GM19238 (cell line): ENCODE results near the gene AP3M1.
"Not testable (repeated sequence)": the region's sequence is repeated elsewhere in the genome, so short reads cannot be mapped to it uniquely, and the experiment has no call there.

Experiments
- DNase-seq: peaks from one replicate; pipeline ENCODE4 v3.0.0; 2011; ENCODE audit warnings: low spot score; ENCODE audit not compliant: insufficient read length

Gene AP3M1

DNA sequence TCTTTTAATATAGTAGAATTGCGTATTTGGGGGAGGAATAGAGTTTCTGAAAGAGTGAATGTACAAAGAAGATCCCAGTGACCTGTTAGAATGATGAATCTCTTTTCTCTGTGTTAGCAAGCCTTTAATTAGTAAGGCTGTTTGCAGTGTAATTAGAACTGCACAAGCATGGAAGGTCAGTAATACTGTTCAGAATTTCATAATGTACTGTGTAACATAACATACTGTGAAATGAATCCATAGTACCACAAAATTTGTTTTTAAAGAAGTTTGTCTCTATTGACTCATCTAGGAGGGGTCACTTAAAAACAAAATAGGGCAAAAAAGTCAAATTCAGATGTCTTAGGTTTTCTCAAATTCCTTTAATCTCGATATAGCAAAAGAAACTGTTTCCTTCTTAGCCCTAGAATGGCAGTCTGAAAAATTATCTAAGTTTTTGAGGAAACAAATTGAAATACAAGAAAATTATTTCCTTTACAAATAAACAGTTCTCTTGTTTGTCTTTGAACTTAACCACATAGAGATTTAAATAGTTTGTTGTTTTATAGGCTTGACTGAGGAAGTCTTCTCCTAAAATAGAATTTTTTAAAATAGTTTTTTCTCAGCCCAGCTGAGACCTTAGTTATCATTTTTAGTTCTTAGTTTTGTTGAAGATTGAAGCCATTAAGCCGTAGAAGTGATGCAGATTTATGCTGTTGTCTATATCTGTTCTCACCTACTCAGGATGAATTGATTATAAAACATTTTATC is 12.9 kb upstream of the AP3M1 start:
- DNase-seq = no peak

DNA sequence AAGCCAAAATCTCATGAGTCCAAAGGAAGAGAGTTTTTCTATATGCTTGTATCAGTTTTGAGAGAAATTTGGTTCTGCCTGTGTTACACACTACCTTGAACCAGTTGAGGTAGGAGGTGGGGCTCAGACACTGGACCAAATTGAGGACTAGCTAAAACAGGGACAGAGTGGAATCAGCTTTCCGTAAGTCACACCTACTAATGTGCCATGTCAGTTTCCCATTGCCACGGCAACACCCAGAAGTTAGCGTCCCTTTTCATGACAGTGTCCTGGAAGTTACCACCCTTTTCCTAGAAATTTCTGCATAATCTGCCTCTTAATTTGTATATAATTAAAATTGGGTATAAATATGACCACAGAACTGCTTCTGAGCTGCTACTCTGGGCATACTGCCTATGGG is 9.4 kb upstream of the AP3M1 start:
- DNase-seq = no peak

GRCh38 chr10:74156919-74157289 is 6.3 kb upstream of the AP3M1 start:
- peak; percentile 35 for DNase-seq

GRCh38 chr10:74153676-74154075 is 3.0 kb upstream of the AP3M1 start:
- no peak for DNase-seq

- no peak for DNase-seq
These were observed 2.5 kb upstream of the AP3M1 start for GRCh38 chr10:74153123-74153522.

DNA sequence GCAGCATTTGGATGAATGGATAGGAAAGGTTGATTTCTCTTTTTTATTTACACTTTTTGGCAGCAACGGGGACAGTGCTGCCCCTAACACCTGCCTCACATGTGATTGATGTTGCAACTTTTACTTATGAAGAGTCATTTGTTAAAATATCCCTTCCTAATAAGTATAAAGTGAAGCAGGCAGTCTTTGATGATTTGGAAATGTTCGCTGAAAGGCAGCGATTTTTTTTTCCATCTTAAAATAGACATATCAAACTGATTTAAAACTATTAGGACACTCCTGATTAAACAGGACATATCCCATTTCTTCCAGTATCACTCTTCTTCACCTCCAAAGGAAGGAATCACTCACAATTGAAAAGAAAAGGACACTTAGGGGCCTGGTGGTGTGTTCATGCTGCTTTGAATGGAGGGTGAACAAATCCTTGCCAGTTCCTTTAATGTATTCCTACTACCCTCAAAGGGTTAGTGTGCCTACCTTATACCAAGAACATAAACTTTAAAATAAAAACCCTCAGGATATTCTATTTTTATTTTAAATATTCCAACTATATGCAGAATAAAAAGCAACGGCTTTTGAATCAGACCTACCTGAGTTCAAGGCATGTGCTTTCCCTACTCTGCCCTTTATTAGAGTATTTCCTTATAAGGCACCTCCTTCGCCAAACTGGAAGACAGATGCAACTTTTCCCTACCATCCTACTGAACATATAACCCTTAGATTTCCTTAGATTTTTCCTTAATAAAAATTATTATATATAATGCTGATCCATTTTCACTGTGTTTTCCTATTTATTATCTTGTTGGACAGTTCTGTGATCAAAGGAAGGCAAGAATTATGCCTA is 1.5 kb upstream of the AP3M1 start:
- no peak for DNase-seq

DNA sequence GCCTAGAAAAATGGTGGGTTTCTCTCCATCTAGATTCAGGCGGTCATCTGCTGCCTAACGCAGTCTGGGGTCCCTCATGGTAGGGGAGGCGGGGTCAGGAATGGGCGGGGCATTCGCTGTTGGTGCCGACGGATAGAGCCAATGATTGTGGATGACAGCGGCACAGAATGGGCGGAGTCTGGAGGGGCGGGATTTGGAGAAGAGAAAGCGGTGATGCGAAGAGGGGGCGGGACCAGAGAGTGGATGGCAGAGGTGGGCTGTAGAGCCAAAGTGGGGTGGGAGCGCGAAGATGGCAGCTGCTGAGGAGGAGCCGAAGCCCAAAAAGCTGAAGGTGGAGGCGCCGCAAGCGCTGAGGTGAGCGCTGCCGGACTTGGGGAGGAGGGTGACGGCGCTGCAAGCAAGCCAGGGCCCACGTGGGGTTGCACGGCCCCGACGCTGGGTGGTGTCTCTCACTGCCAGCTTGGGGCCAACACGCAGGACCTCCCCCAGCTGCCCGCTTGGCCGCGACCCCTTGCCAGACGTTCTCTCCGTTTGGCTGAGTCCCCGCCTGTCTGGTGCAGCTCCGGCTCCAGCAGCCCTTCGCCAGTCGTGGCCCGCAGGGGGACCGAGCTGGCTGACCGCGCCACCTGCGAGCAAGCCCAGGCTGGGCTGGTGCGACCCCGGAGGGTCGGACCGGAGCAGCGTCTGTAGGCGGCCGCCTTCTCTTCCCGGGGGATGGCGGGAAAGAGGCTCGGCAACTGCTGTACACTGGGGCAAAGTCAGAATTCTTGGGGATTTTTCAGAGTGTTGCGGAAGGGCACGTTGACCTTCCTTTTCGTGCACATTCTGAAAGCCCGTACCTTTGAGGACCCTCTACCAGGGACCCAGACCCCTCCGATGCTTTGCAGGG is 606 bp upstream of the AP3M1 start, which contains the start of gene ADK:
Gene ADK (plus strand): TSS at position 232 of the 889 bp plus-strand sequence. CDS start 58 bp downstream, at position 290.
- DNase-seq = peak; percentile 80

GRCh38 chr10:74146980-74147379 is 3.6 kb downstream of the AP3M1 start:
- DNase-seq = not testable (repeated sequence)

DNA sequence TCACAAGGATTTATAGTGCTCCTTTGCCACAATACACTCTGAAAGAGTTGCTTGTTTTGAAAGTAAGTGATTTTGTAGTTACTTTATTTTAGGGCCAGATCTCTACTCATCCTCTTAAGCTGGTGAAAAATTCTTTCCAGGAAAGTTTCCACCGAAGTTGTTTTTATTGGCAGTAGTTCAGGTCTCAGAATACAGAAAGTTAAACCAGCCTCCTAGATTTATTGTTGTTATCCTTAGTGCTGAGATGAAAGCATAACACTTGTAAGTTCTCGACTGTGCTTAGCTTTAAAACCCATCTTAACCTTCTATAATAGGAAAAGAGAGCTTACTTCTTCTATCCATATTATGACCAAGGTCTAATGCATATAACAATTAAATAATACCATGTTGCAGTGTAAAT is 5.5 kb downstream of the AP3M1 start:
- DNase-seq = no peak

GRCh38 chr10:74140553-74140952 is 10.1 kb downstream of the AP3M1 start:
- no peak for DNase-seq

- DNase-seq = no peak
These were observed 10.6 kb downstream of the AP3M1 start for GRCh38 chr10:74139981-74140380.

- DNase-seq = not testable (repeated sequence)
These were observed 12.0 kb downstream of the AP3M1 start for GRCh38 chr10:74138596-74138995.

- no peak for DNase-seq
These were observed 12.6 kb downstream of the AP3M1 start for GRCh38 chr10:74137992-74138391.

GRCh38 chr10:74135452-74135851 is 15.2 kb downstream of the AP3M1 start:
- DNase-seq = no peak

DNA sequence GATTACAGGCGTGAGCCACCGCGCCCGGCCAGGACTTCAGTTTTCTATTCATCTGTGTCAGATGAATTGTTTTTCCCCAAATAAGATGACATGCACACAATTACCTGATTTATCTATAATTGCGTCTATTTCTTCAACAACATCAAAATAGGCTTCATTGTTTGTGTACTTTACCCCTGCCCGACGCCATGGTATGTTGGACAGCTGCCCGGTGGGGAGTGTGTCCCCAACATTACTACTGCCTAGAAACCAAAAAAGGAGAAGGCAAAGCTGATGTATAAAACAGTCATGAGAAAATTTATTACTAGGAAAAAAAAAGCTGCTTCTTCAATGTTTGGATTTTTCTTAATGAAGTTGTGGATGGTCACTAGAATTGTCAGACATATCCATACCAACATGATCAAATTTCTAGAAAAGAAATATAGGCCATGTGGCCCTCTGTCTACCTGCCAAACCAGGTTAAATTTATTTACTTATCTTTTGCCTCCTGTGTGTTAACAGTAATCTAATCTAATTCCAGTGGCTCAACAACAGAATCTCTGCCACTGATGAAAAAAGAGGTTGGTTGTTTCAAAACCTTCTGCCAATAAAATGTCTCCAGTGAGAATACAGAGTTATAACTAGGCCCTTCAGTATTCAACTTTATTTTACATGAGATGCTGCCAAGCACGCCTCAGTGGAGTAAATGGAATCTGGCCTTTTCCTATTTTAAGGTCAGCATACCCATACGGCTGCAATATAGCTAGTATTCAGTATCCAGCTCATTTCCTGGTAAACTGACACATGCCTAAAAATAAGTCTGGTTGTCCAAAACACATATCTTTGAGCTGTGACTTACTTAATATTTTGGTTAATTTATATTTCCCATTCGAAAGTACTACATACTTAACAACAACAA is 16.5 kb downstream of the AP3M1 start:
- DNase-seq = no peak

GRCh38 chr10:74123081-74123480 is 27.5 kb downstream of the AP3M1 start:
- no peak for DNase-seq

GRCh38 chr10:74122060-74122459 is 28.6 kb downstream of the AP3M1 start:
- DNase-seq = no peak

DNA sequence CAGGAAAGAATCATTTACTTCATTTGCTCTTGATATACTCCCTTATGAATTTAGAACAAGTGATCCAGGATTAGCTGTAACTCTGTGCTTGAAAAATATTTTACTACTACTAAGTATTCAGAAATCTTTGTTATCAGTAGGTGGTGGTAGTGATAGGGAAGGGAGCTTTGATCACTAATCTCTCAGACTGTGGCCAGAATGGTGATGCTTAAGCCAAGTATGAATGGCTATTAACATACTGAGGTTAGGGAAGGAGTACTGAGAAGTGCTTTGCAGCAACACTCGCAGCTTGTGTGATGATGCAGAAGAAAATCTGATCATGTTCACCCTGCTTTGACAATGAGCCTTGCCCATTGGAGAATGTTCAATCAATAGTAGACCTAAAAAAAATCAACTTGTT is 29.3 kb downstream of the AP3M1 start:
- no peak for DNase-seq

- DNase-seq = no peak
These were observed 29.7 kb downstream of the AP3M1 start for GRCh38 chr10:74120911-74121310.

DNA sequence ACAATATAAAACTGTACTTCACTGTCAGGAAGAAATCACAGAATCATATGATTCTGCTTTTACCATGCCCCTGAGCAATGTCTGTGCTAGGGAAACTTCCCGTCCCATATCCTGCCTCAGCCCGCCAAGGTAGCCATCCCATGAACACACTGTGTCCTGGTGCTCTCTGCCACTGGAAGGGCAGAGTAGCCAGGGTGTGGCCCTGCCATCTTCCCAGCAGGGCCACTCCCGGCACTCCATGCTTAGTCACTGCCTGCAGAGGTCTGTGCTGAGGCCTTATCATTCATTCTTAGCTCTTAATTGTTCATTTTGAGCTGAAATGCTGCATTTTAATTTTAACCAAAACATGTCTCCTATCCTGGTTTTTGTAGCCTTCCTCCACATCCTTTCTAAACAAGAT is 31.8 kb downstream of the AP3M1 start:
- DNase-seq = no peak

- no peak for DNase-seq
These were observed 32.9 kb downstream of the AP3M1 start for GRCh38 chr10:74117738-74118137.
